ENCODE data around the gene ATP6V1B1. TPM values are rescaled to one million over a fixed set of nuclear protein-coding genes. Genes with fewer than 3 reads are reported as not detected.

ATP6V1B1 gene
- total and polyA plus RNA-seq, 2 of the 13 experiments (the other 11 are each of a cell fraction or from before 2014, with no cell fraction given), result 0.58 to 1.6 TPM

DNA sequence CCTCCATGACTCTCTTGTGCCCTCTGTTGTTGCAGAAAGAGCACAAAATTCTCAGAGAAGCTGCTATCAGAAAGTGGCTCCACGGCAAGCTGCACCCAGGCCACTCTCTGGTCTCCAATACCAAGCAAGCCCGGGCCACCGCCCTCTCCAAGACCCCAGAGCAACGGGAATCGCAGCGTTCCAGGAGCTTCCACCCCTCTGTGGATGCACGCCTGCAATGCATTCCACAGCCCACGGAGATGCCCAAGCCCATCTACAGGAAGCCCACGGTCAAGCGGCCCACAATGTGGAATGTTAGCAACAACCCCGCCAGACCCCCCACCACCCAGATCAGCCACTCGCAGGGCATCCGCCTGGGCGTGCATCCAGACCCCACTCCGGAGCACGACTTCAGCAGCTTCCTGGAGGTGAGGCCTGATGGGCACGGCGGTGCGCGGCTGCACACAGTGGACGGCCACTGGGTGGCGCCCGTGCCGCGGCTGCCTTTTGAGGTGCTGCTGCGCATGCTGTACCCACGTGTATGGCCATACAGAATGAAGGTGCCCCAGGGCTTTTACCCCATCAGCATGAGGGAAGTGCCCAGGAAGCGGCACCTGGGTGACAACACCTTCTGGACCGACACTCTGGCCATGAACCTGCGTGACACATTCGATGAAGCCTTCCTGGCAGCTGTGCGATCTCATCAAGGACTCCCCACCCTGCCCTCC is 49.0 kb downstream of the ATP6V1B1 start (continued):
- TF ChIP-seq FOXA1 (IDR thresholded peaks at IDR 0.05) (no peak), FOXA1 (CRISPR knock-in tag; IDR thresholded peaks at IDR 0.05) (0 out of 2 replicates have a peak, but pooled peaks have one; percentile 13), POLR2G (IDR thresholded peaks at IDR 0.05; ENCODE audit: low read depth, low read length) (0 out of 2 replicates have a peak, but pooled peaks have one; percentile 16), ZNF572 (CRISPR knock-in tag; IDR thresholded peaks at IDR 0.05) (0 out of 2 replicates have a peak, but pooled peaks have one; percentile 56), ZFX (CRISPR knock-in tag; IDR thresholded peaks at IDR 0.05; ENCODE audit: low read depth) (no peak), CTCF (CRISPR knock-in tag; IDR thresholded peaks at IDR 0.05) (peak; percentile 68), HIVEP1 (CRISPR knock-in tag; IDR thresholded peaks at IDR 0.05) (peak; percentile 60), HNRNPL (IDR thresholded peaks at IDR 0.05; ENCODE audit: low read depth, low read length) (peak; percentile 65; the same call in 1 of the 2 replicates), GABPB1 (CRISPR knock-in tag; IDR thresholded peaks at IDR 0.05) (peak; percentile 41; the same call in 1 of the 2 replicates), MED8 (CRISPR knock-in tag; IDR thresholded peaks at IDR 0.05; ENCODE audit: insufficient replicate concordance) (peak; percentile 34), SCMH1 (CRISPR knock-in tag; IDR thresholded peaks at IDR 0.05; ENCODE audit: borderline replicate concordance) (no peak), ZBTB38 (CRISPR knock-in tag; IDR thresholded peaks at IDR 0.05) (peak; percentile 98), POGZ (CRISPR knock-in tag; IDR thresholded peaks at IDR 0.05) (0 out of 2 replicates have a peak, but pooled peaks have one; percentile 39), PRPF4 (IDR thresholded peaks at IDR 0.05; ENCODE audit: low read depth, low read length, poor library complexity, severe bottlenecking) (peak; percentile 53), MYC (CRISPR knock-in tag; IDR thresholded peaks at IDR 0.05; ENCODE audit: borderline replicate concordance) (0 out of 2 replicates have a peak, but pooled peaks have one; percentile 35), BHLHE40 (IDR thresholded peaks at IDR 0.05; ENCODE audit: low read length) (0 out of 2 replicates have a peak, but pooled peaks have one; percentile 6), RAD21 (CRISPR knock-in tag; IDR thresholded peaks at IDR 0.05) (0 out of 2 replicates have a peak, but pooled peaks have one; percentile 45), ZNF687 (CRISPR knock-in tag; IDR thresholded peaks at IDR 0.05) (peak; percentile 31; the same call in 1 of the 2 replicates), STAG1 (CRISPR knock-in tag; IDR thresholded peaks at IDR 0.05) (peak; percentile 20; the same call in 1 of the 2 replicates), ZNF333 (CRISPR knock-in tag; IDR thresholded peaks at IDR 0.05; ENCODE audit: borderline replicate concordance) (0 out of 2 replicates have a peak, but pooled peaks have one; percentile 28), CENPT (CRISPR knock-in tag; IDR thresholded peaks at IDR 0.05; ENCODE audit: low read depth) (no peak)

All from HepG2 (cell line).